ENCODE results near the gene ZNF33B. TPM values are rescaled to one million over a fixed set of nuclear protein-coding genes. Genes with fewer than 3 reads are reported as not detected.

The ZNF33B gene
- polyA plus RNA-seq, 1 experiment, result 4.8 TPM

- no peak overlapping the region for H3K4me3 ChIP-seq (ENCODE audit: low read depth, low read length)
- ChIA-PET CTCF (no interaction called here), POLR2A (no interaction called here)
- no peak for TF ChIP-seq CTCF (IDR thresholded peaks at IDR 0.05; ENCODE audit: insufficient read depth, low read depth, low read length)
- H3K27me3 ChIP-seq (ENCODE audit: control insufficient read depth, insufficient read depth, low read length), result no peaks in the 10 kb centered on the region
- H3K36me3 ChIP-seq (ENCODE audit: control insufficient read depth, insufficient read depth, low read length), result no peaks in the 10 kb centered on the region; the same call in 1 of the 2 replicates
- no peak for DNase-seq (ENCODE audit: low read depth)
These were observed 44.1 kb downstream of the ZNF33B start for GRCh38 chr10:42594246-42594650.

DNA sequence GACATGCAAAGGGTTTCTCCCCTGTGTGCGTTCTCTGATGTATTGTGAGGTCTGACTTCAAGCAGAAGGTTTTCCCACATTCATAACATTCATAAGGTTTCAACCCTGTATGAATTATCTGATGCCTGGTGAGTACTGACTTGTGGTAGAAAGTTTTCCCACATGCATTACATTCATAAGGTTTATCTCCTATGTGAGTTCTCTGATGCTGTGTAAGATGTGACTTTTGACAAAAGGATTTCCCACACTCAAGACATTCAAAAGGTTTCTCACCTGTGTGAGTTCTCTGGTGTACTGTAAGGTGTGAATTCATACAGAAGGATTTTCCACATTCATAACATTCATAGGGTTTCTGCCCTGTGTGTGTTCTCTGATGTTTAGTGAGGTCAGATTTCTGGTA, 45.1 kb downstream of the ZNF33B start:
- no peaks in the 10 kb centered on the region for H3K27me3 ChIP-seq (ENCODE audit: control insufficient read depth, insufficient read depth, low read length)
- POLR2A ChIA-PET, result no interaction called here
- CTCF ChIA-PET, result no interaction called here
- no peak for DNase-seq (ENCODE audit: low read depth)
- H3K36me3 ChIP-seq (ENCODE audit: control insufficient read depth, insufficient read depth, low read length), result no peaks in the 10 kb centered on the region; the same call in 1 of the 2 replicates
- TF ChIP-seq CTCF (IDR thresholded peaks at IDR 0.05; ENCODE audit: insufficient read depth, low read depth, low read length), result no peak
- H3K4me3 ChIP-seq (ENCODE audit: low read depth, low read length), result no peak overlapping the region

DNA sequence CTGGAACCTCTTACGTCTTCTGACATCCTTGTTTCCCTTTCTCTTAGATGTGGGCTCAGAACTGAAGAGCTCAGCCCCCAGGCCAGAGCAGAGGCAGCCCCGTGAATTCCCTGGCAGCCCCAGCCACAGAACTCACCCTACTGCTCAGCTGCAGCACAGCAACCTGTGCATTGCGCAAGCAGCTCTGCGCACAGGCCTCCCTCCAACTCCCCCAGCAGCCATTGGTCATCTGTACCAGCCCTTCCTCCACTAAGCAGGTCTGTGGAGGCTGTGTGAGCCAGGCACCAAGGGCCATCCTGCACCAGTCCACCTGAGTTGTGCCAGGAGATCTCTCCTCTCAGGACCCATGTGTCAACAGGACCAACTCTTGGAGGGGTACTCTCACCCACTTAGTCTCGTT, 54.5 kb downstream of the ZNF33B start:
- CTCF ChIA-PET, result no interaction called here
- Histone ChIP-seq H3K27me3 (ENCODE audit: control insufficient read depth, insufficient read depth, low read length) (no peaks in the 10 kb centered on the region), H3K4me3 (ENCODE audit: low read depth, low read length) (no peak overlapping the region), H3K36me3 (ENCODE audit: control insufficient read depth, insufficient read depth, low read length) (no peaks in the 10 kb centered on the region; the same call in 1 of the 2 replicates)
- TF ChIP-seq CTCF (IDR thresholded peaks at IDR 0.05; ENCODE audit: insufficient read depth, low read depth, low read length), result no peak
- no peak for DNase-seq (ENCODE audit: low read depth)
- POLR2A ChIA-PET, result no interaction called here

GRCh38 chr10:42578019-42578418, 60.4 kb downstream of the ZNF33B start:
- DNase-seq (ENCODE audit: low read depth), result no peak
- no peak for TF ChIP-seq CTCF (IDR thresholded peaks at IDR 0.05; ENCODE audit: insufficient read depth, low read depth, low read length)
- ChIA-PET CTCF (no interaction called here), POLR2A (no interaction called here)
- Histone ChIP-seq H3K4me3 (ENCODE audit: low read depth, low read length) (no peak overlapping the region), H3K36me3 (ENCODE audit: control insufficient read depth, insufficient read depth, low read length) (no peaks in the 10 kb centered on the region), H3K27me3 (ENCODE audit: control insufficient read depth, insufficient read depth, low read length) (no peaks in the 10 kb centered on the region)

GRCh38 chr10:42576338-42576737, 62.0 kb downstream of the ZNF33B start:
- no peaks in the 10 kb centered on the region for H3K27me3 ChIP-seq (ENCODE audit: control insufficient read depth, insufficient read depth, low read length)
- H3K36me3 ChIP-seq (ENCODE audit: control insufficient read depth, insufficient read depth, low read length), result no peaks in the 10 kb centered on the region
- no peak overlapping the region for H3K4me3 ChIP-seq (ENCODE audit: low read depth, low read length)
- ChIA-PET POLR2A (no interaction called here), CTCF (interaction anchor here (1.0 kb wide), 1 partner anchor 14 kb away, joined by 3 read pairs; no protein-coding TSS in a partner anchor)
- DNase-seq (ENCODE audit: low read depth), result no peak
- no peak for TF ChIP-seq CTCF (IDR thresholded peaks at IDR 0.05; ENCODE audit: insufficient read depth, low read depth, low read length)

Measured in BJ (cell line).